A549 (cell line): ENCODE measurements around the gene TRABD2B. TPM values are rescaled to one million over a fixed set of nuclear protein-coding genes. Genes with fewer than 3 reads are reported as not detected.

Source experiments
- ATAC-seq, 2 experiments: fragments of 200-7000 bp in 1 of 2; fragments of >200 bp in 1 of 2; cut with Nextera tagmentation in 1 of 2; cut with Tn5 transposase in 1 of 2; 3 replicates each; pipeline versions ENCODE4 v1.8.0 to v1.9.1; 2018 to 2020; ENCODE audit warnings: mild to moderate bottlenecking in 1 of 2, moderate library complexity in 1 of 2
- CTCF ChIA-PET: fragments of 300-600 bp; sonication (Branson Sonifier 250); formaldehyde crosslinking; extraction: SDS; loops from one replicate; lab custom pipeline; 2021; ENCODE audit warnings: antibody characterized with exemption, inconsistent platforms; lab: Yijun Ruan, JAX
- POLR2A ChIA-PET: fragments of 350-600 bp; formaldehyde crosslinking; extraction: SDS; loops from one replicate; lab custom pipeline; 2021; ENCODE audit warnings: antibody characterized with exemption, inconsistent platforms; lab: Yijun Ruan, JAX
- DNase-seq, 2 experiments: peaks; one replicate each; pipeline versions ENCODE4 v3.0.0 to v3.0.0-alpha.2; 2011 to 2016; ENCODE audit warnings: low read depth in 1 of 2, low spot score in 1 of 2
- FAIRE-seq: peaks from 2 replicates; lab custom pipeline; 2011; peaks lifted over from hg19 to GRCh38; lab: Jason Lieb, UNC
- H3K27ac ChIP-seq, 2 experiments: fragments of >200 bp; sonication (Bioruptor Twin); formaldehyde crosslinking; 3 replicates each; pipeline ENCODE4 v1.5.1; 2016 to 2017
- H3K4me1 ChIP-seq: fragments of >200 bp; sonication (Bioruptor Twin); formaldehyde crosslinking; 3 replicates; pipeline ENCODE4 v1.6.1; 2016
- H3K4me2 ChIP-seq: fragments of >200 bp; sonication (Bioruptor Twin); formaldehyde crosslinking; 3 replicates; pipeline ENCODE4 v1.6.1; 2016
- H3K4me3 ChIP-seq: fragments of >200 bp; sonication (Bioruptor Twin); formaldehyde crosslinking; 3 replicates; pipeline ENCODE4 v1.5.1; 2016
- H3K9me3 ChIP-seq: fragments of >200 bp; sonication (Bioruptor Twin); formaldehyde crosslinking; 3 replicates; pipeline ENCODE4 v1.6.1; 2016
- BHLHE40 ChIP-seq: IDR thresholded peaks from 2 replicates; pipeline ENCODE4 v1.6.1; 2012; ENCODE audit warnings: low read depth, low read length, inconsistent platforms
- CHD2 ChIP-seq: fragments of 150-350 bp; IDR thresholded peaks from 2 replicates; pipeline ENCODE4 v1.6.1; 2014; ENCODE audit warnings: low read length; ENCODE audit not compliant: partially characterized antibody
- EHF ChIP-seq: fragments of 250-450 bp; sonication (Bioruptor Pico); IDR thresholded peaks from 2 replicates; pipeline ENCODE4 v1.5.0; 2020; ENCODE audit warnings: mild to moderate bottlenecking
- FOSB ChIP-seq: fragments of 250-450 bp; sonication (Bioruptor Pico); IDR thresholded peaks from 2 replicates; pipeline ENCODE4 v1.5.0; 2020; ENCODE audit warnings: mild to moderate bottlenecking, moderate library complexity
- FOSL2 ChIP-seq, 2 experiments: fragments of 450-650 bp in 1 of 2; fragments of >200 bp in 1 of 2; sonication (Bioruptor Twin) in 1 of 2; formaldehyde crosslinking; IDR thresholded peaks; 2 replicates each; pipeline versions ENCODE4 v1.5.0 to v1.6.1; 2016 to 2020; ENCODE audit warnings: mild to moderate bottlenecking in 1 of 2, moderate library complexity in 1 of 2
- HDAC2 ChIP-seq: fragments of 200-600 bp; sonication (generic); IDR thresholded peaks from 2 replicates; pipeline ENCODE4 v1.6.1; 2016
- HEYL ChIP-seq: fragments of 250-450 bp; sonication (Bioruptor Pico); IDR thresholded peaks from 2 replicates; pipeline ENCODE4 v1.8.0; 2021; ENCODE audit warnings: mild to moderate bottlenecking, moderate library complexity
- HOXA7 ChIP-seq: fragments of 250-450 bp; sonication (Bioruptor Pico); IDR thresholded peaks from 2 replicates; pipeline ENCODE4 v1.5.0; 2020; ENCODE audit warnings: mild to moderate bottlenecking, moderate library complexity
- JUN ChIP-seq, 2 experiments: fragments of >200 bp; sonication (Bioruptor Twin); formaldehyde crosslinking; IDR thresholded peaks; 2 replicates in 1 of 2; 3 replicates in 1 of 2; pipeline ENCODE4 v1.6.1; 2016 to 2017
- KDM1A ChIP-seq: fragments of 200-600 bp; sonication (generic); IDR thresholded peaks from 2 replicates; pipeline ENCODE4 v1.6.1; 2016; ENCODE audit warnings: low read depth, mild to moderate bottlenecking
- NPAS2 ChIP-seq: fragments of 250-450 bp; sonication (Bioruptor Pico); IDR thresholded peaks from 2 replicates; pipeline ENCODE4 v1.8.0; 2022; ENCODE audit warnings: mild to moderate bottlenecking, moderate library complexity, borderline replicate concordance
- POLR2AphosphoS2 ChIP-seq: conservative IDR thresholded peaks from 2 replicates; pipeline ENCODE4 v1.6.1; 2012; ENCODE audit warnings: low read length, improper control_type of control experiment, inconsistent platforms
- RAD21 ChIP-seq, 2 experiments: fragments of >200 bp in 1 of 2; sonication (Bioruptor Twin) in 1 of 2; formaldehyde crosslinking in 1 of 2; IDR thresholded peaks in 1 of 2; conservative IDR thresholded peaks in 1 of 2; 2 replicates in 1 of 2; 3 replicates in 1 of 2; pipeline ENCODE4 v1.6.1; 2012 to 2018; ENCODE audit warnings: inconsistent platforms in 1 of 2
- RCOR1 ChIP-seq: fragments of 150-350 bp; IDR thresholded peaks from 2 replicates; pipeline ENCODE4 v1.6.1; 2014; ENCODE audit warnings: antibody characterized with exemption, low read length, low read depth
- SMC3 ChIP-seq: fragments of >200 bp; sonication (Bioruptor Twin); formaldehyde crosslinking; IDR thresholded peaks from 3 replicates; pipeline ENCODE4 v1.6.1; 2018; ENCODE audit warnings: inconsistent platforms
- ZNF302 ChIP-seq: fragments of 250-450 bp; sonication (Bioruptor Pico); IDR thresholded peaks from 2 replicates; pipeline ENCODE4 v1.9.0; 2021; ENCODE audit warnings: inconsistent platforms, mild to moderate bottlenecking, moderate library complexity
- WGBS: methylation state at CpG from one replicate; pipeline ENCODE4 v1.1.6; 2017; ENCODE audit errors: missing lambda C conversion rate; 5-methylcytosine and 5-hydroxymethylcytosine counted together
- polyA plus RNA-seq, 4 experiments: library from polyadenylated mRNA; depleted of rRNA in 3 of 4; stranded (reverse); fragments of >200 nt; fragmentation: RNase III in 1 of 4; extraction: RNeasy Plus Mini Kit Qiagen cat#74134 plus additional on column Dnase treatment in 1 of 4; gene quantifications; 2 replicates in 3 of 4; 3 replicates in 1 of 4; pipeline ENCODE4 v1.2.3, GENCODE V29; 2011 to 2017
- TF ChIP-seq, protein P1 (sequence below): fragments of 250-450 bp; sonication (Bioruptor Pico); IDR thresholded peaks from 2 replicates; pipeline ENCODE4 v1.5.0; 2020; ENCODE audit warnings: low read depth, mild to moderate bottlenecking, moderate library complexity
- TF ChIP-seq, protein P2 (sequence below): IDR thresholded peaks from 2 replicates; pipeline ENCODE4 v1.6.1; 2012; ENCODE audit warnings: low read depth, borderline replicate concordance
- TF ChIP-seq, protein P3 (sequence below): IDR thresholded peaks from 2 replicates; pipeline ENCODE4 v1.6.1; 2012

Gene TRABD2B
- polyA plus RNA-seq, 2 of the 4 experiments (the other 2 are of a cell fraction) = 0.04 to 0.21 TPM

DNA sequence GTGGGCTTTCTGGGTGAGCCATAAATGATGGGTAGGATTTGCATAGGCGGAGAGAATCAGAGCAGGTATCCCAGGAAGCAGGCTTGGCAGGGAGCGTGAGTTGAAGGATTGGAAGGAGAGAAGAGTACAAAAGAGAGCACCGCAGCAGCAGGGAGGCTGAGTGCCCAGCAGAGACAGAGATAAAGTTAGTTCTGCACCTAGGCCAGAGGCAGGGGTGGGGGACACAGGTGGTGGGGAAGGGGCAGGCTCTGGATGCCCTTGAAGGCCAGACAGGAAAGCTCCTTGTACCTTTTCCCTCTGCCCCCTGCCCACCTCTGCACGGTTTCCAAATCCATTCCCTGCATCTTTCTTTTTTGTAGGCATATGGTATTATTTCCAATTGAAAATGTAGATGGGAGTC, 33.0 kb upstream of the TRABD2B start (continued):
- no peak for TF ChIP-seq RAD21 (conservative IDR thresholded peaks at IDR 0.05 in 1 of 2, IDR thresholded peaks at IDR 0.05 in 1 of 2)
- TF ChIP-seq HEYL = no peak
- TF ChIP-seq HDAC2 = no peak

DNA sequence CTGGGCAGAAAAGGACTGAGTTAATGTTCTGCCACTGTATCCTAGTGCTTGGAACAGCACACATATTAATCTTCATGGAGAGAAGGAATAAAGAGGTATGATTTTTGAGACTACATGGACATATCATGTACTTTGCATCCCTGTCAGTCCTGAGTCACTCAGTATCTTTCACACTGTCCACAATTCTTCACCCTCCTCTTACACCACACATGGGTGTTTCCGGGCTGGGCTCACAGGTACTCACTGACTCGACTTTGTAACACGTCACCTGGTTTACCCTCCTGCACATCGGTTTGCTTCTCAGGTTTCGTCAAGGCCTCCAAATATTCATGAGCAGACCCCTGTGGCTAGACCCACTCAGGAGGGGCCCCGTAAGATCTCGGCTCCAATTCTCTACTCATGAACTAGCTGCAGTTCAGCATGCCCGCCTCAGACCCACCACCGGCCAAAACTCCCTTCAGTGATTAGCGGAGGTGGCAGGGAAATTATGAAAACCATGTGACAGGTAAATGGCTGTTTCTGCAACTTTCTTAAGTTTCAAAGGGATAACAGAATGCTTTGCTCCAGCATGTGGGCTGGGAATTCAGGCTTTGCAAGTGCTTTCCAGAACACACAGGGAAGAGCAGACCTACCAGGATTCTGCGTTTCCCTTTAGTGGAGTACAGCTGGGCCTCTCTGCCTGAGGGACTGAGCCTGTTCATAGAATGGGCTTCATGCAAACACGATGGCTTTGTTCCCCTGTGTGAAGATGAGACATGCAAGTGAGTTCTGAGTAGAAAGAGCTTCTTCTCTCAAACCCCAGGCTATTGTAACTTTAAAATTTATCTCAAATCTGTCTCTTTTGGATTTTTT, 31.3 kb upstream of the TRABD2B start:
- FAIRE-seq = no peak
- POLR2A ChIA-PET = no interaction called here

DNA sequence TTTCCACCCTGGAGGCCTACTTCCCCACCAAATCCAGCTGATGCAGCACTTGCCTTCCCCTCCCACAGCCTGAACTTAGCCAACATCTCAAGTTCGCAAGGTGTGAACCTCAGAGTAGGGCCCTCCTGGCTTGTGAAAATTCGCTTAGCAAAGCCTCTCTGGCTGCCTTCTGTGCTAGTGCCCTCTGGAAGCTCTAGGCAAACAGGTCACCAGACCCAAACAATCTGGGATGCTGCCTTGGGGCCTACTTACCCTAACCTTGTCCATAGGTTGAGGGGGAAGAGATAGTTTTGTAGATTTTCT, 30.3 kb upstream of the TRABD2B start:
- Histone ChIP-seq H3K4me3 (no peak overlapping the region), H3K27ac (no peak overlapping the region)
- ChIA-PET CTCF (no interaction called here), POLR2A (no interaction called here)
- 45% methylated on average over 2 of the region's 2 CpGs for WGBS
- no peak for FAIRE-seq
- TF ChIP-seq HDAC2 (no peak), POLR2AphosphoS2 (no peak), NPAS2 (CRISPR knock-in tag) (no peak), HEYL (no peak), CHD2 (no peak), FOSL2 (IDR thresholded peaks at IDR 0.05) (no peak), FOSL2 (CRISPR knock-in tag; IDR thresholded peaks at IDR 0.05) (no peak), RCOR1 (no peak), KDM1A (no peak), SMC3 (no peak)
- TF ChIP-seq, protein P1, sequence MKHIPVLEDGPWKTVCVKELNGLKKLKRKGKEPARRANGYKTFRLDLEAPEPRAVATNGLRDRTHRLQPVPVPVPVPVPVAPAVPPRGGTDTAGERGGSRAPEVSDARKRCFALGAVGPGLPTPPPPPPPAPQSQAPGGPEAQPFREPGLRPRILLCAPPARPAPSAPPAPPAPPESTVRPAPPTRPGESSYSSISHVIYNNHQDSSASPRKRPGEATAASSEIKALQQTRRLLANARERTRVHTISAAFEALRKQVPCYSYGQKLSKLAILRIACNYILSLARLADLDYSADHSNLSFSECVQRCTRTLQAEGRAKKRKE = no peak
- TF ChIP-seq, all 56 proteins: peak for 0
- DNase-seq (no peak), ATAC-seq (no peak)
- Histone ChIP-seq H3K9me3 (no peaks in the 10 kb centered on the region), H3K4me2 (no peak overlapping the region), H3K4me1 (no peaks in the 10 kb centered on the region; the same call in 2 of the 3 replicates)

More for the DNA sequence above, 31.3 kb upstream of the TRABD2B start:
- H3K4me3 ChIP-seq = no peak overlapping the region
- CTCF ChIA-PET = no interaction called here
- H3K4me1 ChIP-seq = no peaks in the 10 kb centered on the region; the same call in 2 of the 3 replicates
- TF ChIP-seq HOXA7 = no peak
- TF ChIP-seq HDAC2 = no peak
- TF ChIP-seq BHLHE40 = no peak
- TF ChIP-seq, protein P2, sequence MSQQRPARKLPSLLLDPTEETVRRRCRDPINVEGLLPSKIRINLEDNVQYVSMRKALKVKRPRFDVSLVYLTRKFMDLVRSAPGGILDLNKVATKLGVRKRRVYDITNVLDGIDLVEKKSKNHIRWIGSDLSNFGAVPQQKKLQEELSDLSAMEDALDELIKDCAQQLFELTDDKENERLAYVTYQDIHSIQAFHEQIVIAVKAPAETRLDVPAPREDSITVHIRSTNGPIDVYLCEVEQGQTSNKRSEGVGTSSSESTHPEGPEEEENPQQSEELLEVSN = no peak
- TF ChIP-seq, protein P1 = no peak
- TF ChIP-seq, protein P3, sequence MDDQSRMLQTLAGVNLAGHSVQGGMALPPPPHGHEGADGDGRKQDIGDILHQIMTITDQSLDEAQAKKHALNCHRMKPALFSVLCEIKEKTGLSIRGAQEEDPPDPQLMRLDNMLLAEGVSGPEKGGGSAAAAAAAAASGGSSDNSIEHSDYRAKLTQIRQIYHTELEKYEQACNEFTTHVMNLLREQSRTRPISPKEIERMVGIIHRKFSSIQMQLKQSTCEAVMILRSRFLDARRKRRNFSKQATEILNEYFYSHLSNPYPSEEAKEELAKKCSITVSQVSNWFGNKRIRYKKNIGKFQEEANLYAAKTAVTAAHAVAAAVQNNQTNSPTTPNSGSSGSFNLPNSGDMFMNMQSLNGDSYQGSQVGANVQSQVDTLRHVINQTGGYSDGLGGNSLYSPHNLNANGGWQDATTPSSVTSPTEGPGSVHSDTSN = no peak
- TF ChIP-seq JUN (IDR thresholded peaks at IDR 0.05) = no peak
- no peak for TF ChIP-seq ZNF302 (CRISPR knock-in tag)
- no peak for TF ChIP-seq EHF (CRISPR knock-in tag)
- TF ChIP-seq HEYL = no peak
- TF ChIP-seq FOSB (CRISPR knock-in tag) = no peak
- ATAC-seq (no peak), DNase-seq (no peak)
- H3K4me2 ChIP-seq = no peak overlapping the region
- no peaks in the 10 kb centered on the region for H3K9me3 ChIP-seq
- no peak overlapping the region for H3K27ac ChIP-seq
- WGBS = 71% methylated on average over 11 of the region's 12 CpGs
